ENCODE data around the gene NPL. TPM values are rescaled to one million over a fixed set of nuclear protein-coding genes. Genes with fewer than 3 reads are reported as not detected.

Gene NPL
- total and polyA plus RNA-seq, 2 of the 13 experiments (the other 11 are each of a cell fraction or from before 2014, with no cell fraction given) = 0.03 to 0.04 TPM

- Histone ChIP-seq H3K4me3 (replicated peaks in 1 of 3; ENCODE audit: insufficient read depth in 1 of 3, low read depth in 2 of 3, low read length in 3 of 3) (no peak overlapping the region), H3K9ac (ENCODE audit: insufficient read depth, low read depth, low read length) (no peak overlapping the region), H3K4me2 (ENCODE audit: low read depth, low read length) (no peak overlapping the region), H2AFZ (ENCODE audit: low read length) (no peak overlapping the region), H3K36me3 (replicated peaks in 1 of 2; ENCODE audit: control insufficient read depth in 1 of 2, insufficient read depth in 2 of 2, low read length in 2 of 2) (no peaks in the 10 kb centered on the region), H3K27ac (ENCODE audit: extremely low read length, insufficient read depth, low read length) (no peak overlapping the region), H3K79me2 (ENCODE audit: insufficient read depth, low read length) (no peaks in the 10 kb centered on the region), H3K9me3 (ENCODE audit: low read length) (no peaks in the 10 kb centered on the region), H4K20me1 (ENCODE audit: insufficient read depth, low read length) (no peaks in the 10 kb centered on the region), H3K27me3 (ENCODE audit: control insufficient read depth in 1 of 2, insufficient read depth in 2 of 2, low read length in 2 of 2) (peaks cover 8 to 39% of the 10 kb centered on the region in 2 experiments; a peak in 4 of 5 replicates), H3K4me1 (ENCODE audit: insufficient read depth, low read length) (peaks cover 11% of the 10 kb centered on the region)
- CTCF ChIA-PET (ENCODE audit: low intra/inter-chr PET ratio, low total read pairs) = no interaction called here
- no peak for DNase-seq (ENCODE audit: low spot score)
- no peak for FAIRE-seq
- no peak for ATAC-seq
- POLR2A ChIA-PET = no interaction called here
- intact Hi-C loops (cut with micrococcal nuclease; ENCODE audit: unreplicated experiment) = no loop called here
- in situ Hi-C loops (cut with HindIII; ENCODE audit: extremely low pct_ligation_motif_present, low pct_unique_long_range_greater_than_20kb) = loop anchor here (25.0 kb wide), 1 partner anchor 707 kb away; no protein-coding TSS in a partner anchor
- no TSS peak for BruUV-seq (replicated peaks)
- TF ChIP-seq ZNF556 (CRISPR knock-in tag; IDR thresholded peaks at IDR 0.05; ENCODE audit: borderline replicate concordance) = no peak
- TF ChIP-seq PCBP1 (IDR thresholded peaks at IDR 0.05; ENCODE audit: borderline replicate concordance, low read depth, low read length) = no peak
- no peak for TF ChIP-seq REST (IDR thresholded peaks at IDR 0.05; ENCODE audit: borderline replicate concordance in 1 of 2, low read depth in 1 of 2, low read length in 2 of 2)
- TF ChIP-seq GLMP (CRISPR knock-in tag; IDR thresholded peaks at IDR 0.05; ENCODE audit: borderline replicate concordance) = no peak
- no peak for TF ChIP-seq ZHX1 (CRISPR knock-in tag; IDR thresholded peaks at IDR 0.05; ENCODE audit: low read depth)
- TF ChIP-seq ZNF225 (CRISPR knock-in tag; IDR thresholded peaks at IDR 0.05) = no peak
- no peak for TF ChIP-seq ZNF784 (CRISPR knock-in tag; IDR thresholded peaks at IDR 0.05; ENCODE audit: borderline replicate concordance)
- TF ChIP-seq BRCA1 (CRISPR knock-in tag; IDR thresholded peaks at IDR 0.05) = no peak
- no peak for TF ChIP-seq NR2C2 (CRISPR knock-in tag; IDR thresholded peaks at IDR 0.05; ENCODE audit: borderline replicate concordance)
- WGBS (ENCODE audit: low lambda C conversion rate) = 38% methylated on average over 2 of the region's 2 CpGs
Observed at GRCh38 chr1:182794091-182794490, 4.5 kb downstream of the NPL start.

All from HepG2 (cell line).